Suprapubic skin (tissue), 4 donors: ENCODE measurements around the gene CLBA1. TPM values are rescaled to one million over a fixed set of nuclear protein-coding genes. Genes with fewer than 3 reads are reported as not detected.

Experiments used
- DNase-seq, 2 donors: peaks; one replicate each; pipeline ENCODE4 v3.0.0-alpha.2; 2019; ENCODE audit warnings: low spot score in 2 of 2
- H3K27ac ChIP-seq: fragments of 200-600 bp; sonication (generic); one replicate; pipeline ENCODE4 v1.5.1; 2019
- H3K27me3 ChIP-seq: fragments of 200-600 bp; sonication (generic); one replicate; pipeline ENCODE4 v1.5.1; 2019
- H3K36me3 ChIP-seq: fragments of 200-600 bp; sonication (generic); one replicate; pipeline ENCODE4 v1.5.1; 2019
- H3K4me1 ChIP-seq: fragments of 200-600 bp; sonication (generic); one replicate; pipeline ENCODE4 v1.5.1; 2019
- H3K4me3 ChIP-seq: fragments of 200-600 bp; sonication (generic); one replicate; pipeline ENCODE4 v1.5.1; 2019; ENCODE audit warnings: mild to moderate bottlenecking
- H3K9me3 ChIP-seq: fragments of 200-600 bp; sonication (generic); one replicate; pipeline ENCODE4 v1.5.1; 2019
- CTCF ChIP-seq, 2 donors: fragments of 200-600 bp in 1 of 2; fragments of 450-650 bp in 1 of 2; sonication (generic) in 1 of 2; IDR thresholded peaks; one replicate each; pipeline ENCODE4 v1.5.1; 2016 to 2019; ENCODE audit warnings: antibody characterized with exemption in 2 of 2, mild to moderate bottlenecking in 1 of 2, moderate library complexity in 1 of 2
- EP300 ChIP-seq: sonication (generic); formaldehyde crosslinking; IDR thresholded peaks from one replicate; pipeline ENCODE4 v1.6.1; 2017; ENCODE audit warnings: antibody characterized with exemption
- POLR2A ChIP-seq, 2 donors: fragments of 450-650 bp; IDR thresholded peaks; one replicate each; pipeline ENCODE4 v1.6.1; 2017; ENCODE audit warnings: antibody characterized with exemption in 2 of 2, mild to moderate bottlenecking in 2 of 2, moderate library complexity in 2 of 2
- POLR2AphosphoS5 ChIP-seq, 3 donors: sonication (generic); formaldehyde crosslinking; IDR thresholded peaks; one replicate each; pipeline ENCODE4 v1.6.1; 2017; ENCODE audit warnings: antibody characterized with exemption in 3 of 3
- WGBS: methylation state at CpG from one replicate; pipeline ENCODE4 v1.1.5; 2018; 5-methylcytosine and 5-hydroxymethylcytosine counted together
- total RNA-seq, 4 donors: library from RNA; depleted of rRNA; stranded (reverse); fragments of >200 nt; gene quantifications; one replicate each; pipeline ENCODE4 v1.1.0, GENCODE V29; 2016

CLBA1 gene
- total RNA-seq, 4 donors from 2014 or later = 6.3 to 10.9 (median 9.1) TPM

DNA sequence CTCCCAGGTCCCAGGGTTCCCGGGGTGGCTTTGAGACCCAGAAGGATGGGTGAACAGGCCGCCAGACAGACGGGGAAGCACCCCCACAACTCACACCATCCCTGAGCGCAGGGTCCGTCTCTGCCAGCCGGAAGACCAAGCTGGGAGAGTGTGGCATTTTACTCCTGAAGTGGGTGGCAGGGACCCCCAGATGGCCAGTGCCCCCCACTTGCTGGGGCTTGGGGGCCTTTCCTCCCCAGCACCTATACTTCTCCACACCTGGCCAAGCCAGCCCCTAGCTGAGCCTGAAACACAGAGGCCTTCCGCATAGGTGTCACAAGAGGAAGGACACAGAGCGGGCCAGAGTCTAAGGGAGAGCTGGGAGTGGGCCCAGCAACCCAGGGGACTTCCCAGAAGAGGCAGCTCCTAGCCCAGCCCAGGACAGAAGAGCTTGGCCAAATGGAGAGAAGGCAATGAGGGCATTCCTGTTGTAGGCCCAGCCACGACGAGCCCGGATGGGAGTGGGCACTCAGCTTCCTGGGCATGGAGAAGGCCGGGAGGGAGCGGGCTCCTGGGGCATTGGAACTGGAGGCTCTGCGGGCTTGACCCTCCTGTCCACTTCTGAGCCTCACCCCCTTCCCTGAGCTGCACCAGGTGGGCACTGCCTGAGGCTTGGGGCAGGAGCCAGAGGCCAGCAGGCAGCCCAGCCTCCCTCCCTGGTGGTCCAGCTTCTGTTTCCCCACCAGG lies 10.8 kb upstream of the CLBA1 start:
- no CpG with 5 or more reads among the region's 14 CpGs for WGBS

GRCh38 chr14:104975481-104976197 lies 9.9 kb upstream of the CLBA1 start:
- no CpG with 5 or more reads among the region's 21 CpGs for WGBS
- H3K27ac ChIP-seq = no peak overlapping the region
- H3K4me1 ChIP-seq = peaks cover 81% of the 10 kb centered on the region
- H3K9me3 ChIP-seq = no peaks in the 10 kb centered on the region
- no peaks in the 10 kb centered on the region for H3K36me3 ChIP-seq
- no peak for TF ChIP-seq POLR2AphosphoS5 (IDR thresholded peaks at IDR 0.05)
- TF ChIP-seq POLR2A (IDR thresholded peaks at IDR 0.05) = no peak
- no peak for TF ChIP-seq CTCF (IDR thresholded peaks at IDR 0.05)
- no peak for TF ChIP-seq EP300
- H3K4me3 ChIP-seq = no peak overlapping the region
- no peaks in the 10 kb centered on the region for H3K27me3 ChIP-seq
- peak; percentile 69 to 74 for DNase-seq

More for the DNA sequence above, 10.8 kb upstream of the CLBA1 start:
- Histone ChIP-seq H3K27me3 (no peaks in the 10 kb centered on the region), H3K4me3 (no peak overlapping the region), H3K27ac (peak overlapping the region; percentile 96), H3K4me1 (peaks cover 86% of the 10 kb centered on the region), H3K36me3 (no peaks in the 10 kb centered on the region), H3K9me3 (no peaks in the 10 kb centered on the region)
- TF ChIP-seq EP300 (no peak), CTCF (IDR thresholded peaks at IDR 0.05) (no peak), POLR2A (IDR thresholded peaks at IDR 0.05) (no peak), POLR2AphosphoS5 (IDR thresholded peaks at IDR 0.05) (no peak)
- peak; percentile 62 to 79 for DNase-seq

GRCh38 chr14:104976198-104977007 lies 9.2 kb upstream of the CLBA1 start:
- H3K36me3 ChIP-seq = no peaks in the 10 kb centered on the region
- no peaks in the 10 kb centered on the region for H3K9me3 ChIP-seq
- TF ChIP-seq EP300 (no peak), CTCF (IDR thresholded peaks at IDR 0.05) (peak; percentile 81 to 95)
- peak overlapping the region; percentile 68 for H3K4me3 ChIP-seq
- 16% methylated on average over 15 of the region's 21 CpGs for WGBS
- DNase-seq = peak; percentile 92
- no peak overlapping the region for H3K27ac ChIP-seq
- H3K27me3 ChIP-seq = no peaks in the 10 kb centered on the region
- H3K4me1 ChIP-seq = peaks cover 73% of the 10 kb centered on the region

GRCh38 chr14:104977008-104977680 lies 8.4 kb upstream of the CLBA1 start:
- Histone ChIP-seq H3K4me3 (peak overlapping the region; percentile 68), H3K36me3 (no peaks in the 10 kb centered on the region), H3K9me3 (no peaks in the 10 kb centered on the region), H3K27me3 (no peaks in the 10 kb centered on the region), H3K27ac (peak overlapping the region; percentile 49), H3K4me1 (peaks cover 66% of the 10 kb centered on the region)
- 40% methylated on average over 1 of the region's 11 CpGs for WGBS
- TF ChIP-seq POLR2A (IDR thresholded peaks at IDR 0.05) = no peak
- TF ChIP-seq POLR2AphosphoS5 (IDR thresholded peaks at IDR 0.05) = no peak
- TF ChIP-seq CTCF (IDR thresholded peaks at IDR 0.05) = no peak
- no peak for TF ChIP-seq EP300
- DNase-seq = peak; percentile 74 to 79
